Kidney glomerular epithelial cell (primary cell): ENCODE results near the gene DDX41.
"Not testable (repeated sequence)": the region's sequence is repeated elsewhere in the genome, so short reads cannot be mapped to it uniquely, and the experiment has no call there.

Experiments
- DNase-seq: peaks from one replicate; lab custom pipeline; 2025; lab: John Stamatoyannopoulos, UW

Gene DDX41

DNA sequence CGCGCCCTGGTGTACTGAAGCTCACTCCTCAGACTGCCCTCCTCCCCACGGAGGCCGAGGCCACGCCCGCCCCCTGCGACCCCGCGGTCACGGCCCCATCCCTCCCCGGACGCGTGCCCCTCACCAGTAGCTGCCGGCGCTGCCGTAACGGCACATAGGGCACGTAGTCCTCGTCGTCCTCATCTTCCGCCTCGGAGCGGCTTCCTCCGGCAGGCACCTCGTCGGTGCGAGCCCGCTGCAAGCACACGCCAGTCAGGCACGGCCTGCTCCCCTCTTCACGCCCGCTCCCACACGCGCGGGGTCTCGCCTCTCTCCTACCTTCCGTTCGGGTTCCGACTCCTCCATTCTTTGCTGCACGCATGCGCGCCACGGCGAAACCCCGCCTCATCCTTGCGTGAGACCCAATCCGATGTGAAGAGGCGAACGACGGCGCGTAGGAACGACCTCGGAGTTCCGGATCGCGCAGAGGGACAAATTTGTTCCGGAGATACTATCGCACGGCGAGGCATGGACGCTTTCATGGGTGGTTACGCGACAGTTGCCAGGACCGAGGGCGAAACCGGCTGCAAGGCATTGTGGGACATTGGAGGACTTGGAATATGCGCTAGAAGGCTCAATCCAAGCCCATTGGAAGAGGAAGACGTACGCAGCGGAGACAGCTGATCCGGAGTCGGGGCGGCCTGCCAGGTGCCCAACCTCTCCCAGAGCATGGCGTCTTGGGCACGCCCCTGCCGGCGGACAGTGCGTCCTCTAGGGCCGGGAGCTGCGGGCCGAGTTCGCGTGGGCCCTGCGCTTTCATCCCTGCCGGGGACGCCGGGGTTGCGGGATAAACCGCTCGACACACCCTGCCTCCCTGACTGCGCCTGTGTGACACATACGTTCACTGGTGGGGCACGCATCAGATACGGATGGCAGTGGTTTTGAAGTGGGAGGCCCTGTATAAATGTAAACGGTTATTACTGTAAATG is at the start of gene DDX41:
Gene DDX41, minus strand, starts transcription at position 361 of the 968 bp plus-strand sequence. Its CDS starts 16 bp downstream, at position 345.
- peak; percentile 98 for DNase-seq

DNA sequence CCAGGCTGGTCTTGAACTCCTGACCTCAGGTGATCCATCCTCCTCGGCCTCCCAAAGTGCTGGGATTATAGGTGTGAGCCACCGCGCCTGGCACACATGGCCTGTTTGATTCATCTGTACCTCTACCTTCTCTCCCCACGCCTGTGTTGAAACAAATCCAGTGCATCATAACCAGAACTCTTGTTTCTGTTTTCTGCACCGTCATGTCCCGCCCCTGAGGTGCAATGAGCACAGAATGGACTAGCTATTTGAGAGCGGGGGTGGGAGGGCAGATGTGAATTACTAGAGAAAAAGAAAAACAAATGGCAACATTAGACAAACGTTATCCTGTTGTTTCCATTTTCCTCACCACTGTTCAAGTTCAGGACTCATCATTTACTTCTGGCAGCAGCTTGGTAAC is 48.3 kb upstream of the DDX41 start:
- no peak for DNase-seq

DNA sequence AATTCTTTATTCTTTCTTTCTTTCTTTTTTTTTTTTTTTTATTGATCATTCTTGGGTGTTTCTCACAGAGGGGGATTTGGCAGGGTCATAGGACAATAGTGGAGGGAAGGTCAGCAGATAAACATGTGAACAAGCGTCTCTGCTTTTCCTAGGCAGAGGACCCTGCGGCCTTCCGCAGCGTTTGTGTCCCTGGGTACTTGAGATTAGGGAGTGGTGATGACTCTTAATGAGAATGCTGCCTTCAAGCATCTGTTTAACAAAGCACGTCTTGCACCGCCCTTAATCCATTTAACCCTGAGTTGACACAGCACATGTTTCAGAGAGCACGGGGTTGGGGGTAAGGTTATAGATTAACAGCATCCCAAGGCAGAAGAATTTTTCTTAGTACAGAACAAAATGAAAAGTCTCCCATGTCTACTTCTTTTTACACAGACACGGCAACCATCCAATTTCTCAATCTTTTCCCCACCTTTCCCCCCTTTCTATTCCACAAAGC is 42.7 kb upstream of the DDX41 start:
- DNase-seq = not testable (repeated sequence)

DNA sequence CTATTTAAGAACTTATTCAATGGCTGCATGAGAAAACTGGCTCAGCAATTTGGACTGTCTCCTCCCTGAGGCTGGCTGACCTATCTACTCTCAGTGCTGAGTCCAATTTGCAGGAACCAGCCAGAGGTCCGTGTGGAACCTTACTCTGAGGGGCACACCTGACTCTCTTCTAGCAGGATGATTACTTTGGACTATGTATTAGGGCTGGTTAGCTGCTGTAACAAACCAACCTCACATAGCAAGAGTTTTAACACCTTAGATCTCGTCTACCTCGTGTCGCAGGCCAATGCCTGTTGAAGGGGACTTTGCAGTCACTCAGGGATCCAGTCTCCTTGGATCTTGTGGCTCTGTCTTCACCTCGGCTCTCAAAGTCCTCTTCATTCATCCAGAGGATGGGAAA is 41.0 kb upstream of the DDX41 start:
- DNase-seq = no peak

DNA sequence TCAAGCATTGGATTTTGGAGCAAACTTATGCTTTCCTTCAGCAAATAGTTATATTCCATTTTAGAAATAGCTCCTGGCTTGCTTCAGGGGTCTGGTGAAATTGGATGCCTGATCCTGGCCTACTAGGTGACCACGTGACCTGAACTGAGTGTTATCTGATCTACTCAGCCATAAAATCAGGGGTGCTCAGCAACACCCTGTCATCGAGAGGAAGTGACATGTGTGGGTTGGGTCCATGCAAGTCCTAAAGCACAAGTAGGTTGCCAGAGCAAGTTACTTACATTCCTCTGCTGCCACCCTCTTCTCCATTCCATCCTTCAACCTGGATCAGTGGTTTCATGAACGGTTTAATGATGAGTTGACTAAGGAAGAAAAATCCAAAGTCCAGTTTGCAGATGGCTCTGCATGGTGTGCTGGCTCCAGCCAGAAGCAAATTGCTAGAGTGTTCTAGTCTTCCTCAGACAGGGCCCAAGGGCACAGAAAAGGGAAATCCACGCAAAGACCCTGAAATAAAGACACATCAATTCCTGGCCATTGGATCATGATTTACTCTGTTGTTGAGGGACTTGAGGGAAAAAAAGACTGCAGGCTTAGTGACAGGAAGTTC is 40.4 kb upstream of the DDX41 start:
- DNase-seq = no peak

DNA sequence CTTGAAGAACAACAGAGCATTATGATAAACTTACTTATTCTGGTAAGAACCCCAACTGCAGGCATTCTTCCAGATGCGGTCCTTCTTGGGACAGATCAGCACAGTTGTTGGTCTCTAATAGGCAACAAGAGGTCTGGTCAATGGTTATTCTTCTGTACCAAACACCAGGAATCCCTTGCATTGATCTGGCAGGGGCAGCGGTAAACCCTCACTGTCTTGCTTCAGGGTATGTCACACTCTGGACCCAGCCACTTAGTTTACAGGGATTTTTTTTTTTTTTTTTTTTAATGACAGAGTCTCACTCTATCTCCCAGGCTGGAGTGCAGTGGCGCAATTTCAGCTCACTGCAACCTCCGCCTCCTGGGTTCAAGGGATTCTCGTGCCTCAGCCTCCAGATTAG is 38.9 kb upstream of the DDX41 start:
- no peak for DNase-seq

DNA sequence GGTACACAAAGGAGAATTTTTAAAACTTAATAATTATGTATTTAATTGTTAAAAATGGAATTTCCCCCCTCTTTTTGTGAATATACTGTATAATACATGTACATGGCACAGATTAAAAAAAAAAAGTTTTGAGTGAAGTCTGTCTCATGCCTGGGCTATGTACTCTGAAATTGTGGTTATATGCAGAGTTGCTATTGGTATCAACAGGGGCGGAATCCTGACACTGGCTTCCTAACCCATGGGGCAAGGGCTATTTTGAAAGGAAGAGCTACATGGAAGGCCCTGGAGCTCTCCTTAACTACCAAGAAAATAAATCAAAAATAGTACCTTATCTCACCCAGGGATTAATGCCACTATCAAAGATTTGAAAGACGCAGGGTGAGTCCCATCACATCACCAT is 38.5 kb upstream of the DDX41 start:
- DNase-seq = no peak

DNA sequence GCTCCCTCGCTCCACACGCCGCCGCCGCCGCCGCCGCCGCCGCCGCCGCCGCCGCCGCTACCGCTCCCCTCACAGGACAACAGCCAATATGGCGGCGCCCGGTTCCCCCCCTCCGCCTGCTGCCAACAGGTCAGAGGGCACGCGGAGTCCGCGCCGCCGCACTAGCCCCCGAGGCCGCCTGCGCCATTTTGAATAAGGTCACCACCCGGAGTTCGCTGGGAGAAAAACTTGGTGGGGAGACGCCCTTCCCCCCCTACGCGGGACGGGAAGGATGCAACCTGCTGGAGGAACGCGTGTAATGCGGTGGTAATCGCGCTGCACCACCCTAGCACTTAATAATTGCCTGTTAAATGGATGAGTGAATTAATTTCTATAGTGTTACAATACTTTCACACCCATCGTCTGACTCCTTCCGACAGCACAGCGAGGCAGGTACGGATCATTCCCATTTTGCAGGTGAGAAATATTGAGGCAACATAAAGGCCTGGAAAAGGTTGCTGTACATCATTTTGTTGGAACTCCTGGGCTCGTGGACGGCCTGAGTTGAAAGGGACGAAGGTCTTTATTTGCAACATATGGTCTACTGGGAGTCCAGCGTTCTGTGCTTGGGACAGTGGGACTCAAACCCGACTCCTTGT is 37.8 kb upstream of the DDX41 start, which contains the start of gene FAM193B:
Gene FAM193B, minus strand, starts transcription at position 90 of the 638 bp plus-strand sequence. CDS start 105 bp downstream, outside the sequence.
- peak; percentile 70 for DNase-seq

DNA sequence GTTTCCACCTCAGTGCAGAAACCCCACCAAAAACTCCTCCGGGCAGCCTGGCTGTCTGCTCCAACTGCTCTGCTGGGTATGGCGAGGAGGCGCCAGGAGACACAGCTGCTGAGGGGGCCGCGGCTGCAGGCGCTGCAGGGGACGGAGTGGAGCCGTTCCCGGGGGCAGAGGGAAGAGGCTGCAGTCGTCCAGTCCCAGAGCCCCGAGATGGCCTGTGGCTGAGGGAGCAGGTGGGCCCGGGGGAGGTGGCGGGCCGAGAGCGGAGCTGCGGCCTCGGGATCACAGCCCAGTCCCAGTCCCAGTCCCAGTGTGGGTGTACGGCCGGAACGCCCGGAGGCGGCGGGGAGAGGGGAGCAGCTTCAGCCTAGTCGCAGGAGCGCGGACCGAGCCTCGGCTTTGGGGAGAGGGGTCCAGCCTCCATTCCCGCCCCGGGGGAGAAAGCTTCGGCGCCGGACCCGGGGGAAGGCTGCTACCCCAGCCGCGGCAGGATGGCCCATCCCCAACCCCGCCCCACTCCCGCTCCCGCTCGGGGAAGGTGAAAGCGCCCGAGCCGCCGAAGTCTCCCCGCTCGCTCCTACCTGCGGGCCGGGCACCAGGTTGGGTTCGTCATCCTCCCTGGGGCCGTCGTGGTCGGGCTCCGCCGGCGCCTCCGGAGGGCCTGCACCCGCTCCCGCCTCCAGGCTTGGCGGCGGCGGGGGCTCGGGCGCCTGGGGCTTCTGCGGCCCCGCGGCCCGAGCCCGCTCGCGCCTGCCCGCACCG is 37.1 kb upstream of the DDX41 start:
- peak; percentile 23 for DNase-seq

DNA sequence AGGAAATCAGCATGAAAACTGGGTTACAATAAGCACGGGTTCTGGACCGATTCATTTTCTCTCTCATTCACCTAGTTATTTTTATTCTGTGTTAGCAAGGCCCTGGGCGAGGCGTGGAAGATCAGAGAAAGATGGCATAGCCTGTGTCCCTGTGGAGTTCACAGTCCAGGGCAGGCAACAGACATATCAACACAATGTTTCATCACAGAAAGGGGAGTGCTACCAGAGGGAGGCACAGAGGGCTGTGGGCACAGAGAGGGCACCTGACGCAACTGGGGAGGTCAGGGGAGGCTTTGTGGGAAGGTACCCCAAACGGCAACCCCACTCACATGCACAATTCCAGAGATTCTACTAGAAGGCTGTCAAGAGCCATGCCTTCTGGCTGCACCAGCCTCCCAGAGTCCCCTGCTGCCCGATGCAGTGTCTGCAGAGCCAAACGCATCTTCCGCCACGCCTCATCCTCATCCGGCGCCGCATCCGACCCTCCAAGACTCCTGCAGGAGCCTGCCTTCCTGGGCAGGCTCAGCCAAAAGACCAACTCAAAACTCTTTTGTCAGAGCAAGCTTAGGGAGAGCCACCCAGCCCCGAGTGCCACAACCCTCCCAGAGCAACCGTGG is 36.2 kb upstream of the DDX41 start:
- DNase-seq = peak; percentile 0

DNA sequence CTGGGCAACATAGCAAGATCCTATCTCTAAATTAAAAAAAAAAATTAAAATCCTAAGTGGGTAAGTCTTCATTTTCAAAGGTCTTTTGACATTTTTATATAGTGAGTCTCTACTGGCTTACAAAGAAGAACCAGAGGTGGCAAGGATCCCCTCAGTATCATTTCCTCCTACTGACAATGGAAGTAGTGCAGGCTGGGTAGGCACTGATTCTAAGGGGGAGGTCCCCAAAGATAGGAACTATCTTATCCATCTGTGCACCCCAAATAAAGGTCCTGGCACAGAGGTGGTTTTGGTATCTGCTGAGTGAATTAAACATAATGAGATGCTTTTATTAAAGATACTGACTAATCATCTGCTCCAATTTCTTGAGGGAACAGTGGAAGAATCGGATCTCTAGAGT is 33.4 kb upstream of the DDX41 start:
- DNase-seq = no peak

DNA sequence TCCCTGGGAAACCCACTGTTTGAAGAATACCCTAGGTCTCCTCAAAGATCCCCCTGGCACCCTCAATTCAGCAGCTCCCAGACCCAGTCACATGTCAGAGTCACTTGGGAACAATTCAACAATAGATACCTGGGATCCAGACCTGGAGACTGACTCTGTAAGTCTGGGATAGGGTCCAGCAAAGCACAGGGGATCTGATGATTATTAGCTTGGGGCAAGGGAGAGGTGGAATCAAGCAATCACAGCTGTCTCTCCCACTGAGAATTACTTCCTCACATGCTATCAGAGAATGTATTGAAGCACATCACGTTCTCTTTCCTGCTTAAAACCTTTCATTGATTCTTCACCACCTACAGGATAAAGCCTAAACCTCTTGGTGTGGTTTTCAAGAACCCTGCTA is 31.7 kb upstream of the DDX41 start:
- DNase-seq = no peak

DNA sequence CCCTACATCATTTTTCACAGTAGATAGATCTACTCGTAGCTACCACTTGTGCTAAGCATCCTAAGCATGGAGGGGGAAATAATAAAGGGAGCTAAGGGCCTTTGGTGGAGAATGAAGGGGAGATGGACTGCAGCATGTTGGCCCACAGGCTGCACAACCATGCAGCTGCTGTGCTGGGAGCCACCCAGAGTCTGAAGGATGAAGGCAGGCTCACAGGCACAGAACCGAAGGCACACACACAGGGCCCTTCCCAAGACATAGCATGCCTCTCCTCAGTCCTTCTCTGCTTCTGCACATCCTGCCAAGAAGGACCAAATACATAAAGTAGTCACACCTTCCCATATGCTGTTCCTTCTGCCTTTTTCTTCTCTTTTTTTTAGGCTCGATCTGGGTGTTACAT is 31.0 kb upstream of the DDX41 start:
- no peak for DNase-seq

DNA sequence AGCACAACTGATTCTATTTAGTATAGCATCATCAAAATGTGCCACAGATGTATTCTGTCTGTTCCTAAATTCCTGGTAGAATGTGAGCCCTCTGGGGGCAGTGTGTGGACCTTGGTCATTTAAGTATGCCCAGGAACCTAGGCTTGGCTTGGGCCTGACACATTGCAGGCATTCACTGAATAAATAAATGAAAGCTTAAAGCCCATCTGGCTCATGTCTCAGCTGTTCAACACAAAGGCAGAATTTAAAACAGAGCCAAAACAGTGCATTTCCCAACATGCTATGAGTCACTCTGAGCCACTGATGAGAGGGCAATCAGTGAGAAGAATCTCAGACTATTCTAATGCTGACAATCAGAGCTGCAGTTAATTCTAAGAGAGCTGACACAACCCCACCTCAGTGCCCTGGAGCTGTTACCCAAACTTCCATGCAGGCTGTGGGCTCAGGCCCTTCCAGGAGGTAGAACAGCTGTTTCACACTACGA is 29.5 kb upstream of the DDX41 start:
- DNase-seq = peak; percentile 75

DNA sequence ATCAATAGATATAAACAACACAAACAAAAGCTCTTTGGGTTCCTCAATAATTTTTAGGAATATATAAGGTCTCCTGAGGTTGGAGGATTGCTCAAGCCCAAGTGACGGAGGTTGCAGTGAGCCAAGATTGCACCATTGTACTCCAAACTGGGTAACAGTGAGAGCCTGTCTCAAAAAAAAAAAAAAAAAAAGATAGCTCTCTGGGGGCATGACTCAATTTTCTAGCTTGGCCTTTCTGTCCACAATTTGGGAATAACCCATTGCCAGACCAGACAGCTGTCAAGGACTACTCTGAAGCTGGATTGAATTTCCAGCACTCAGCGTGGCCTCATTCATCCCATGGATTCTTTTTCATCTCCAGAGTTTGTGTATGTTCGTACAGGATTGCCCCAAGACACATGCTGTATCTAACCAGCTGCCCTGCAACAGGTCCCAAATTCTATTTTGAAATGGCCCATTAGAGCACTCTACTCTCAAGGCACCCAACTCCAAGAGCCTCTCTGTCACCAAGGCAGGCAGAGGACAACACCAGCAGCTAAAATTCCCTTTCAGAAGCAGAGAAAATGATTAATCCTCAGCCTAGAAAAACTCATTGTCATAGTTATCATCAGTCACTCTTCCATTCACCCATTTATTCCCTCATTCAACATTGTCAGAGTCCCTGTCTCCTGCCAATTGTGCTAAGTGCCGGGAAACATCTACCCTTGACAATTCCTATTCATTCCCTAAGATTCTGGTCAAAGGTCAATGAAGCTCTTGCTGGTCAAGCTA is 28.9 kb upstream of the DDX41 start:
- no peak for DNase-seq

DNA sequence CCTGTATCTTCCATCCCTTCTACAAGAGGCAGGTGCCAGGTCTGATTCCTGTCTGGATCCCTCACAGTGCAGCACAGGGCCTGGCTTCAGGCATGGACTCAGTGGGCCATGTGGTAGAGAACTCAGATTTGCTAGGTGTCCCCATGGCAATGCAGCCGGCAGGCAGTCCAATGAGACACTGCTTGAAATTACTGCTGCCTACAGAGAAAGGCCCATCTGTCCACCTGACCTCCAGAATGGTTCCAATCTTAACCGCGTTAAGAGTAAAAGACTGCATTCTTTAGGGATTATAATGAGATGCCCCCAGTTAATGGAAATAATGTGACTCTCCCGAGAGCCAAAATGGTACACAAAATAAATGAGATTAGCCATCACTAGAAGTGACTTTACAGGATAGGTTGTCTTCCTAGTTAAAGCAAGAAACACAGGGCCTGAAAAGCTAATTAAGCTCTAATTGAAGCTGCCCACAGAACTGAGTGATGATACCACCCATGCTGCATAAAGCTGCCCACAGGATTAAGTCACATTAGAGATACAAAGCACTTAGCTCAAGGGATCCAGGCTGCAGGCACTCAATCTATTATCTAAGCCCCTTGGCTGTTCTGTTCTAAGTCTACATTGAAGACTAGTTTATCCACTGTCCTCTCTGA is 26.2 kb upstream of the DDX41 start:
- no peak for DNase-seq

DNA sequence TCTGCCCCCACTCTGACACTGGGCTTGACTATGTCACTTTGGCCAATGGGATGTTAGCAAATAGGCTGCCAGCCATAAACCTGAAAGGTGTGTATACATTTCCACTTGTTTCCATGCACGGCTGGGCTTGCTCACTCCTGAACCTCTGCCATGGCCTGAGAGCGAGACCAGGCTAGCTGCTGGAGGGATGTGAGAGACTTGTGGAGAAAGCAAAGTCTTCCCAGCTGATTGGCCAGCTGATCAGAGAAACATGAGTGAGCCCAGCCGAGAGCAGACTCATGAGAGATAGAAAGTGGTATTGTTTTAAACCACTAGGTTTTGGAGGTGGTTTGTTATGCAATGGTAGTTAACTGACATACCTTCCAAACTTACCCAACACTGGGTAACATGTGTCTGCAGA is 23.7 kb upstream of the DDX41 start:
- DNase-seq = no peak

DNA sequence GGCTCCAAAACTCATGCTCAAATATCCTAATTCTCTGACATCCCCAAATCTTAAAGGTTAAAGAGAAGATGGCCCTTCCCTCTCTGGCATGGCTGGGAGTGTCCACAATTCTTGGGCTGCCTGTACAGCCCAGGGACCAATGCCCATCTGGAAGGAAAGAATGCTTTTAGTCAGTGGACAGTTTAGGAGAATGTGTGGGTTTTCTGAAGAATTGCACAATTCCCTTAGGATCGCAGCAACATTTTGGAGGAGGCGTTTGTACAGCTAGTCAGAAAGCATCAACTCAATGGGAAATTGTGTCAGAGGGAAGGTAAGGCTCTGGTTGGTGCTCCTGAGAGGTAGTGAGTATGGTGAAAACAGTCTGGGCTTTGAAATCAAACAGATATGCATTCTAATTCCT is 22.6 kb upstream of the DDX41 start:
- DNase-seq = no peak

DNA sequence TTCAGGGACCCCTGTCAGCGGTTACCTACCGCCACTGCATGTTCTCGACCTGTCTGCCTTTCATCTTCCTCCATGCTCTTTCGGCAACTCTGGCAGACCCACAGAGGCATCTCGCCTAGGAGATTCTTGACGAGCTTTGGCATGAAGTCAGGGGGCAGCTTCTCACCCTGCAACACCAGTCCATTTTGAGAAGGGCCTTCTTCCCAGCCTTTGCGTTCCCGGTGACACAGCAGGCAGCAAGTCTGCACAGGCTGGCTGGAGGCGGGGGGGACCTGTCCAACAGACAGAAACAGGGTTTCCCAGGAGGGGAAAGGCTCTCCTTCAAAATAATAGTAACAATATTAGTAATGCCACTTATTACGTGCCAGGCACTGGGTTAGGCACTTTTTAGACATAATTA is 22.1 kb upstream of the DDX41 start:
- no peak for DNase-seq
